ENCODE measurements around the gene PCNT.
"Not testable (repeated sequence)": the region's sequence is repeated elsewhere in the genome, so short reads cannot be mapped to it uniquely, and the experiment has no call there.

Gene PCNT

DNA sequence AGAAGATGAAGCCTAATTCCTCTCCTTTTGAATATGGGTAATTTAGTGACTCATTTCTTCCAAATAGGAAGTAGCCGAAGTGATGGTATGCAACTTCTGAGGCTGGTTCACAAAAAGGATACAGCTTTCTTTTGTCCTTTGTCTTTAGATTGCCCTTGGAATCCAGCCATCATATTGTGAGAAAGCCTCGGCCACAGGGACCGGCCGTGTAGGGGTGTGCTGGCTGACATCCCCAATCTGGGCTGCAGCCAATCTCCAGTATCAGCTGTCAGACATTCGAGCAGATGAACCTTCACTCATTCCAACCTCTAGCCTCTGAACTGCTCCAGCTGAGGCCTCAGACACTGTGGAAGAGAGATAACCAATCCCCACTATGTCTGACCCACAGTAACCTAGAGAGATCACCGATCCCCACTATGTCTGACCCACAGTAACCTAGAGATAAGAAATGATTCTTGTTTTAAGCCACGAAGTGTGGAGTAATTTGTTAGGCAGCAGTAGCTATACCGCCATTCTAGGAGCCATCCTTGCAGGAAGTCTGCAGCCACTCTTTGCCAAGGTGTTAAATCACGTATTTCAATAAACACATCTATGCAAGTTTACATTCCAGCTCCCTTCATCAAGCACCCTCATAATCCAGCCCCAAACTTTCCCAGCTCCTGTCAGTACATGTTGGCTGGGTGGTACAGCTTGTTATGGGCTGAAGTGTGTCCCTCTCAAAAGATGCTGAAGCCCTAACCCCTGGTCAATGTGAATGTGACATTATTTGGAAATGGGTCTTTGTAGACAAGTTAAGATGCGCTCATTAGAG is 131.8 kb downstream of the PCNT start:
- DNase-seq, result no peak

DNA sequence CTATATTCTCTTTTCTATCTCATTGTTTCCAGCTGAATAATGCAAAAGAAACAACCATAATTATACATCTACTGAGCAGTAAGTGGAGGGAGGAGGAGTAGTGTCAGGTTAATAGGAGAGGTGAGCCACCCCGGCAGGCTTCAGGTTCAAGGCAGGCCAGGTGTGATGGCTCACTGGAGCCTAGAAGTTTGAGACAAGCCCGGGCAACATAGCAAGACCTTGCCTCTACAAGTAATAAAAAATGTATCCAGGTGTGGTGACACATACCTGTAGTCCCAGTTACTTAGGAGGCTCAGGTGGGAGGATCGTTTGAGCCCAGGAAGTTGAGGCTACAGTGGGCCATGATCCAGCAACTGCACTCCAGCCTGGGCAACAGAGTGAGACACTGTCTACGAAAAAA is 132.8 kb downstream of the PCNT start:
- no peak for DNase-seq

DNA sequence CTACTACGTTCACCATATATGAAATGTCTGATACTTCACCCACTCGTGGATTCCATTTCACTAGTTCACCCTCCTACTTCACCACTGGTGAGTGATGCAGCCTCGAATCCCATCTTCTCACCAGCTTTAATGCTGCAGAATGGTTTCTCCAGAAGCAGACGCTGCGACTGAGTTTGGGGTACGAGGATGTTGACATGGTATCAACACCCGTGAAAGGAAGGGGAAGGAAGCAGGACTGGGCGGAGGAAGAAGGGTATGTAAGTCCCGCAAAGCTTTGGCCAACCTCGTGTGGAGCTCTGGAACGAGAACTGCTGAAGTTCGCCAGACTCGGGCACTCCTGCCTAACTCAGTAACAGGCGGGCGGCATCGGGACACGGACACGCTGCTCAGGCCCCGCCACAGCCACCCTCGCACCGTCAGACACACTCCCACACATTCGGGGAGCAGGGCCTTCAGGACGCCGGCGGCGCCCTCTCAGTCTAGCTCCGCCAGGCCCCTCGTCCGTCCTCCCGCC is 133.9 kb downstream of the PCNT start:
- DNase-seq, result peak; percentile 43

DNA sequence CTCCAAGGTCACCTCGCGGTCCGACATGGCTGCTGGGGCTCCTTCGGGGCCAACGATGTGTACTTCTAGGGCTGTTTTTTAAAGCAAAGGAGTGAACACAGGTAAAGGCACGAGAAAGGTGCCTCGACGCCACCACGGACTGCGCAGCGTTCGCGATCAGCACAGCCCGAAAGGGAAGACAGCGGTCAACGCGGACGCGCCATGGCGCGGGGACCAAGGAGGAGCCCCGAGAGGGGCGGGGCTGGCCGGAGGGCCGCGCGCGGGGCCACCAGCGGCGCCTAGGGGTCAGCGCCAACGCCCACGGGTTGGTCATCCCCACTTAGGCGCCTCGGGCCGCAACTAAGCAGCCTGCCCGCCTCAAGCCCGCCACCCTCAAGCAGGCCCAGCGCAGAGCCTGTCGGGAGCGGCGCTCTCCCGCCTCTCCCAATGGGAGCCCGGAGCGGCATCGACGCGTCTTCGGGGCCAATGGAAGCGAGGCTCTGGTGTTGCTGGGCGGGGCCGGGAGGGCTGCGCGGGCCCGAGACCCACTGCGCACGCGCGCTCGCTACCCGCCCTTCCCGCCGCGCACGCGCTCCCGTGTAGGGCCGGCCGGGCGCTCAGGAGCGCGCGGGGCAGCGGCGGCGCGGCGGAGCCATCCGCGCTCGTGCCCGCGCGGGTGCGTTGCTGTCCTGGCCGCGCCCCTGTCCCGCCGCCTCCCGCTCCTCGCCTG is 134.5 kb downstream of the PCNT start, which contains the start of gene DIP2A:
Gene DIP2A (plus strand): TSS at position 577 of the 709 bp plus-strand sequence. CDS start 241 bp downstream, outside the sequence.
- peak; percentile 93 for DNase-seq

DNA sequence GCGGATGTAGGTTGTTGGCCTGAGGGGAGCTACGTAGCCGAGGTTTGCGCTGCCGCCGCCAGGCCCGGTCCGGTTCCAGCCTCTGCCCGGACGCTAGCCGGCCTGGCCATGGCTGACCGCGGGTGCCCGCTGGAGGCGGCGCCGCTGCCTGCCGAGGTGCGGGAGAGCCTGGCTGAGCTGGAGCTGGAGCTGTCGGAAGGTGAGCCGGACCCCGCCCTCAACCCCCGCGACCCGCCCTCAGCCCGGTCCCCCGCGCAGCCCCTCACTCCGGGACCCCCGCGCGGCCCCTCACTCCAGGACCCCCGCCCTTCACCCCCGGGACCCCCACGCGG is 135.0 kb downstream of the PCNT start:
- no peak for DNase-seq

DNA sequence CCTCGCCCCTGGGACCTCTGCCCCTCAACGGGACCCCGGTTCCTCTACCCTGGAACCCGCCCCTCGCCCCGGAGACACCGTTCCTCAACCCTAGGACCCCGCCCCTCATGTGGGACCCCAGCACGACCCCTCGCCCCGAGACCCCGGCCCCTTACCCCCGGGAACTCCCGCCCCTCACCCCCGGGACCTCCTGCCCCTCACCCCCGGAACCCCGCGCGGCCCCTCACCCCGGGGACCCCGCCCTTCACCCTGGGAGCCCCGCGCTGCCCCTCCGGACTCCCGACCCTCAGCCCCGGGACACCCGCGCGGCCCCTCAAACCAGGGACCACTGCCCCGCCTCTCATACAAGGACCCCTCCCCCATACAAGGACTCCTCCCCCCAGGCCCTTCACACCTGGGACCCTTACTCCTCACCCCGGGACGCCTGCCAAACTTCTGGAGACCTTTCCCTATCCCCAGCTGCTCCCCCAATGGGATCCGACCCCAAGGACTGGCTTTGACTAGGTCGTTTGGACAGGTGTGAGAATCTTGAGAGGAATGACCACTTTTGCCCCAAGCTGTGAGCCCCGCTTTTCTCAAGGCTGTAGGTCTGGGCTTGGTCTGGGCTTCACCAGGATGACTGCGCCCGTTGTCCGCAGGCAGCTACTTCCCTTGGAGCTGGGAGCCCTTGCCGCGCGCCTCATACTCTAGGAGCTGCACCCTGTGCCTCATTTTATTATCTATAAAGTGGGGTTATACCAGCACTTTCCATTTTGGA is 135.6 kb downstream of the PCNT start:
- DNase-seq, result no peak

DNA sequence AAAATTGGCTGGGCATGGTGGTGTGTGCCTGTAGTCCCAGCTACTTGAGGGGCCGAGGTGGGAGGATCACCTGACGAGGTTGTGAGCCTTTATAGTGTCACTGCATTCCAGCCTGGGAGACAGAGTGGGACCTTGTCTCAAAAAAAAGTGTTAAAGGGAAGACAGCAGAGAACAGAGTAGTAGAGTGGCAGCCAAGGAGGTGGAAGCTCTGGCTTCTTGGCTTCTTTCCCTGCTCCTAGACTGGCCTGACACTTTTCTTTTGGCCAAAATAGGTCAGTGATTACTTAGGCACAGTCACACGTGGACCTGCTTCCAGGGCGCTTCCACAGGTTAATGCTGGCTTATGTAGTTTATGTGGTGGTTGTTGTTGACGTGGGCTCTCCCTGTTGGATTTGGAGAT is 138.0 kb downstream of the PCNT start:
- no peak for DNase-seq

DNA sequence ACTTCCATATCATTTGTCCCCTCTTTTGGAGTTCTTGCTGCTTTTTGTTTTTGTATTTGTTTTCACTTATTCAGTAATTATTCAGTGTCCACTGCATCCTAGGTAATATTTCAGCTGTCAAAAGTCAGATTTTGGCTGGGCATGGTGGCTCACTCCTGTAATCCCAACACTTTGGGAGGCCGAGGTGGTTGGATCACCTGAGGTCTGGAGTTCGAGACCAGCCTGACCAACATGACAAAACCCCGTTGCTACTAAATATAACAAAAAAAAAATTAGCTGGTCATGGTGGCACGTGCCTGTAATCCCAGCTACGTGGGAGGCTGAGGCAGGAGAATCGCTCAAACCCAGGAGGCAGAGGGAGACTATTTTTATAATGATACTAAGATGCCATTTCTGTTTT is 141.2 kb downstream of the PCNT start:
- not testable (repeated sequence) for DNase-seq

DNA sequence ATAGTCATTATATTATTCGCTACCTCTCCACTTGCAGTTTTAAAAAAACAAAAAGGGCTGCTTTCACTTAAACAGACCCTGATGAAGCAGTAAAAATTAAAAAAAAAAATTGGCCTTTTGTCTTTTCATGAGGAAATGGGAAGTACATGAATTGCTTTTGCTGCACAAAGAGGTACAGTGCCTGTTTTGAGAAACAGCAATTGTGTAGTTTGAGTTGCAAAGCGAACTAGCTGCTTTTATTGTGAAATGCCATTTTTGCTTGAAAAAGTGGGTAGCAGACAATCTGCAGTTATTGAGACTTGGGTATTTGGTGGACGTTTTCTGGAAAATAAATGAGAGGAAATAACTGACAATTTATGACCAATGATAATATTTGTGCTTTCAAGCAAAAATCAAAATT is 141.7 kb downstream of the PCNT start:
- DNase-seq, result no peak

DNA sequence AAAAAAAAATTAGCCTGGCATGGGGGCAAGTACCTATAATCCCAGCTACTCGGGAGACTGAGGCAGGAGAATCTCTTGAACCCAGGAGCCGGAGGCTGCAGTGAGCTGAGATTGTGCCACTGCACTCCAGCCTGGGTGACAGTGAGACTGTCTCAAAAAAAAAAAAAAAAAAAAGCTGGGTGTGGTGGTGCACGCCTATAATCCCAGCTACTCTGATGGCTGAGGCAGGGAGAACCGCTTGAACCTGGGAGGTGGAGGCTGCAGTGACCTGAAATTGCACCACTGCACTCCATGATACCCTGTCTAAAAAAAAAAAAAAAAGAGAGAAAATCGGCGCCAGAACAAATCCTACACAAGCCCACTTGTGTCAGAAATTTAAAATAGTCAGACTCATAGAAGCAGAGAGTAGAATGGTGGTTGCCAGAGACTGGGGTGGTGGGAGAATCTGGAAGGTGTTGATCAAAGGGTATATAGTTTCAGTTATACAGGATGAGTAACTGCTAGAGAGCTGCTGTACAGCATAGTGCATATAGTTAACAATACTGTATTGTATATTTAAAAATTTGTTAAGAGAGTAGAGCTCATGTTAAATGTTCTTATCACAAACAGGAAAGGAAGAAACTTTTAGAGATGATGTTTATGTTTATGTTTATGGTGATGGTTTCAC is 144.3 kb downstream of the PCNT start:
- no peak for DNase-seq

DNA sequence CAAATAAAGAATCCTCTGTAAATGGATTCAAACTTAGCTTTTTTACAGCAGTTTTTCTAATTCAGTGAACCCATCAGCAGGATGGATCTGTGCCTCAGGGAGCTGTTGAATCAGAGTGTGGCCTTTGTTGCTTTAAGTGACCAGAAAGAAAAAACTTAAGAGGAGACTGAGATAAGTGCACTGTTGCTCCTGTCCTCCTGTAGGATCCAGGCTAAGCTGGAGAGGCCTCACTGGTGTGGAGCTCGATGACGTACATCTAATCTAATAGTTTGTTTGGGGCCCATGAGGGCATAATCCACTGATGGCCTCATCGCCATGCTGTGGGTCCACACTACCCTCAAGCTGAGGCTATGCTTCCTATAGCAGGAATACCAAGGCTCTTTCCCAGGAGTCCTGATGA is 145.3 kb downstream of the PCNT start:
- DNase-seq, result no peak

DNA sequence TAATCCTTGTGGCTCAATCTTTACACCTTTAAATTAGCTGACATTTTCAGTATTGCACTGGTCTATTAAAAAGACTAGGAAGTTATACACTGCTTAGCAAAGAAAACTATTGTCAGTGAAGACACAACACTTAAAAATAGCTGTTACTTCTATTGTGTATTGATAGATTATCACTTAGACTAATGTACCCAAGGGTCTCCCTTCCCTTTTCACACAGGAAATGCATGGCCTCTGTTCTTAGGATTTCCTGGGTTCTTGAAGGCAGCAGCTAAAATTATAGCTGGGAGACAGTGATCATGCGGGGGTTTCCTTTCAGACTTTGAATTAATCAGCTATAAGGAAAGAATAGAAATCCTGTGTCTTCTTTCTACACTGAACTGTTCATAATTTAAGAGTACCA is 147.6 kb downstream of the PCNT start:
- no peak for DNase-seq

DNA sequence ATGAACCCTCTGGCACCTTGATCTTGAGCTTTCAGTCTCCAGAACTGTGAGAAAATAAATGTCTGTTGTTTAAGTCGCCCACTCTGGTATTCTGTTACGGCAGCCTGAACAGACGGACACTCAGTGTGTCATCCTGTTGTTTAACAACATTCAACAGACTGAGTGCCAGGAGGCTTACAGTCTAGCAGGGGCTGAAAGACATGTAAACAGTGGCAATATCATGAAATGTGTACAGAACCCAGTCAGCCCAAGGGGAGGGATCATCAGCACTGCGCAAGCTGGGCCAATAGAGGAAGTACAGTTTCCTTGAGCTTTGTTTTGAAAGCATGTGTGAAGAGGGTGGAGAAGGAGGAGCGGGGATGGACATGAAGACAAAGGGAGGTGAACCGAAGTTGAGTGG is 148.3 kb downstream of the PCNT start:
- DNase-seq, result no peak

DNA sequence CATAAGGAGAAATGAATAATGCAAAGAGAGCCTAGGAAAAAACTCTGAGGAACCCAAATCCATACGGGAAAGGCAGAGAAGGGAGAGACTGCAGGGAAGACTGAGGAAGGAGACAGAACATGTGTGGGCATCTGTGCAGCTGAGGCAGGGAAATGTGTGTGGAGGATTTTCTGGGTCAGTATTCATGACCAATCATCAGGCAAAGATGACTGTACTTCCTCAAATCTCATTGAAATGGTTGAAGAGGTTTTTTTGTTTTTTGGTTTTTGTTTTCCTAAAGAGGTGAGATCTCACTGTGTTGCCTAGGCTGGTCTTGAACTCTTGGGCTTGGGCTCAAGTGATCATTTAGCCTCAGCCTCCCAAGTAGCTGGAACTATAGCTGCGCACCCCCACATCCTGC is 150.4 kb downstream of the PCNT start:
- DNase-seq, result no peak

DNA sequence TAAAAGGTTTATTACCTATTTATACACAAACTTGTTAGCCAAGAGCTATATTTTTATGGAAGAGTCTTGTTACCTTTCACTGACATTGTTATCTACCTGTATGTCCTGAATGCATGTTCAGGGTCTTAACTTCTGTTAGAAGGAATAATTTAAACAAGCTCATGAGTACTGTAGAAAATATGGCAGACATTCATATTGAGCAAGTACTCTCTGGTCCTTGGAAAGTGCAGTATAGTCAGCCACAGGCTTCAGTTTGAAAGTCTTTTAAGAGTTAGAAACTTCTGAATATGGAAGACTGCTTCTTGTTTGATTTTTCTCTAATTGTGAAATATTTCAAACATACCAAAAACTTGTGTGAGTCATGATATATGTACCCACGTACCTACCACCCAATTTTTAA is 151.3 kb downstream of the PCNT start:
- DNase-seq, result no peak

DNA sequence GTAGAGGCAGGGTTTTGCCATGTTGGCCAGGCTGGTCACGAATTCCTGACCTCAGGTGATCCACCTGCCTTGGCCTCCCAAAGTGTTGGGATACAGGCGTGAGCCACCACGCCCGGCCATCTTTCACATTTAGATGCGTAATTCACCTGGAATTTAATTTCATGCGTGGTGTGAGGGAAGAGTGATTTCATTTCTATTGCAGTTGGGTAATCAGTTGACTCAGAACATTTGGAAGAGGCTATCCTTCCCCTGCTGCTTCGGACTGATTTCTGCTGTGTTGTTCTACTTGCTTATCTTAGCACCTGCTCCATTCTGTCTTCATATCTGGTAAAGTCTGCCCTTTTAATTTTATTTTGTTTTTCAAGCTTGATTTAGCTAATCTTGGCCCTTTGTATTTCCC is 153.8 kb downstream of the PCNT start:
- DNase-seq, result no peak

DNA sequence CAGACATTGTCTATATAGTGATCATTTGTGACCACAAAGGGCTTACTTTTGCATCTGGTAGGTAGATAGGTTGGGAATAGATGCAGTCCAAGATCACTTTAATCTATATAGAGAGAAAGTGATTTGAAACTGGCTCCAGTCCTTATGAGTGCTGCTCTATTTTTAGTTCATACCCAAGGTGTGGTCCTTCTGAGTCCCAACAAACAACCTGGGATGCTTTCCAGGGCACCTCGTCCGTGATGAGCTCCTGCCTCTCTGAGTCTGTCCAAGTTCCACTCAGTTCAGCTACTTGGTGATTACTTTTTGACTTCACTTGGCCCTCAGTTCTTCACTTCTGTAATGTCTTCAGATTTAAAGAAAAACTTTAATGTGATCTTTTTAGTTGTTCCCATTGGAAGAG is 155.0 kb downstream of the PCNT start:
- DNase-seq, result no peak

DNA sequence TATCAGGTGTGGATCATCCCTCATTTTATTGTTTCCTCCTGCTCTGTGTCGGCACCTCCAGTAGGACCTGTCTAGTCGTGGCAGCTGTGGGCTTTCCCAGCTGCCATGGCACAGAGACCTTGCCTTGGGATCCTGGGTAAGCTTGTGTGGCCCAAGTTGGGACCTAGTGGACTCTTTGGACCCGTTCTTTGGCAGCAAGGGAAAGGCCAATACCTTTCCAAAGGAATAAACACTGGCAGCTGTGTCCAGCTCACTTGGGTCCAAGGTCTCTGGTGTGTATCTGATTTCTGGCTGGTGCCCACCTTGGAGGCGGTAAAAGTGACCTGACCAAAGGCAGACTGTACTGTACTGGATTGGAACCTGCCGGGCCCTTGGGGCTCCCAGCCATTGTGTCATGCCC is 156.5 kb downstream of the PCNT start:
- no peak for DNase-seq

DNA sequence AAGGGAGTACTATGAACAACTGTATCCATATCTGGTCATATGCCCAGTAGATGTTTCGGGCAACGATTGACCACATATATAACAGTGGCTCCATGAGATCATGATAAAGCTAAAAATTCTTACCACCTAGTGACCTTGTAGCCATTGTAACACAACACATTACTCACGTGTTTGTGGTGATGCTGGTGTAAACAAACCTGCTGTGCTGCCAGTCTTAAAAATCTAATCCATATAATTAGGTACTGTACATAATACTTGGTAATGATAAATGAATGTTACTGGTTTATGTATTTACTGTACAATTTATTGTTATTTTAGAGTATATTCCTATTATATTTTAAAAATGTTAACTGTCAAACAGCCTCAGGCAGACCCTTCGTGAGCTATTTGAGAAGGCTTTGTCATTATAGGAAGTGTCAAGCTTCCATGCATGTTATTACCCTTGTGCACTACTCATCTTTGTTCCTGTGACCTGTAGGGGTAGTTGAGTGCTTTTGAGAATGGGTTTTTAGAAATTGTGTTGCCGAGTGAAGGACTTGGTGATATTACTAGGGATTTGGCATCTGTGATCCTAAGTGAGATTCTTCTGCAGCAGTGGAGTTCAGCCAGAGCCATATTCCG is 158.4 kb downstream of the PCNT start:
- no peak for DNase-seq

DNA sequence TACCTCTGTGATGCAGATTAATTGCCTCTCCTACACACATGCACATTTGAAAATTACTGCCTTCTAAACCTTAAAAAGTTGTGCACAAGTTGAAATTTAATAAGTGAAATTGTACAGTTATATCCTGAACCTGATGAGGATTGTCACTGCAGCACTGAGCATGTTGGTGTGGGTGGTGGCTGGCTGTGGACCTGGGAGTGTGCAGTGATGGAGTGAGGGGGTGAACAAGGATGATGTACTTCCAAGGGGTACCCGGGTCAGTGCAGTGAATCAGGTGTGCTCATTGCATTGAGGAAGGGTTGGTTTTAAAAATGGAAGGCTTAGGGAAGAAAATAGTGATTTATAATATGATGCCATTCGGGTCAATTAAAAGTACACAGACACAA is 158.9 kb downstream of the PCNT start:
- DNase-seq, result no peak

DNA sequence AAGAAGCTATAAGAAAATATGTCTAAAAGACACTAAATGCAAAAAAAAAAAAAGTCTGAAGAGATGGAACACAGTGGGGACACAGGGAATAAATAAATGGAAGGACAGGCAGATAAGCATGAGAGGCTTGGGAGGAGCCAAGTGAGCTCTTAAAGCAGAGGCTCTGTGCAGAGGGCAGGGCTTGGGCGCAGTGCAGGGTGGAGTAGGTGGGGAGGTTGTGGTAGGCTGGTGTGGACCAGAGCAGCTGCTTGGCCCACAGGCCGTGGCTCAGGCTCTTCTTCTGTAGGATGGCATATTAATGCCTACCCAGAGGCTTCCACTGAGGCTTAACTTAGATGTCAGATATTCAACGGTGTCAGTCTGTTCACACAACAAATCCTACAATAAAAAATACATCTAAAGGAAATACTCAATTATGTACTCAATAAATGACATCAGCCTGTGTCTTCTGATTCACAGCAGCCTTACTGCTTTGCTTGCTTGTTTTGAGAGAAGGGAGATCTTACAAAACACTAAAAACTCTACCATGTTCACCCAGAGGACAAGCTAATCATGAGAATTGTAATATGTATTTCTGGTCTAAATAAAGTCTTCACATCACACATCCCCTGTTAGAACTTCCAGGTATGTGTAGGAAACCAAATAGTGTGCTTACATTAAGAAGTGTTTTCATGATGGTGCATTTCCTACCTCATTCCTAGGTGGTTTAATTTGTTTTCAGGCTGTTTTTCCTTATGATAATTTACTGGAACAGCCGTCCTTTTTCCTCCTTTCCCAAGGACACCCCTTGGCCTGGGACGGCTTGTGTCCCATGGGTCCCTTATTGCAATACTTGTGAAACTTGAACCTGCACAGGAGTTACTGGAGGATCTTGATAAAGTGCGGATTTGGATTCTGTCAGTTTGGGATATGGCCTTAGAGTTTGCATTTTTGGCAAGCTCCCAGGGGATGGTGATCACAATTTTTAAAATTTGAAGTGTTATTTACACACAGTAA is 159.6 kb downstream of the PCNT start:
- DNase-seq, result no peak
